CD14-positive monocyte (primary cell): ENCODE data around the gene GATD1. TPM values are rescaled to one million over a fixed set of nuclear protein-coding genes. Genes with fewer than 3 reads are reported as not detected.

Source experiments
- DNase-seq, 3 donors: peaks; one replicate each; pipeline ENCODE4 v3.0.0-alpha.2; 2011 to 2022
- H2AFZ ChIP-seq: 2 replicates; pipeline ENCODE4 v1.6.0; 2012; ENCODE audit warnings: mild to moderate bottlenecking, low read depth, low read length, inconsistent platforms; ENCODE audit not compliant: insufficient read depth, poor library complexity, severe bottlenecking
- H3K27ac ChIP-seq, 2 donors: 1 replicate in 1 of 2; 2 replicates in 1 of 2; pipeline ENCODE4 v1.5.1; 2012 to 2013; ENCODE audit warnings: low read length in 2 of 2, control low read depth in 1 of 2, inconsistent platforms in 1 of 2, low read depth in 1 of 2, mild to moderate bottlenecking in 1 of 2
- H3K27me3 ChIP-seq, 2 donors: one replicate each; pipeline versions ENCODE4 v1.6.0 to v1.6.1; 2011 to 2013; ENCODE audit warnings: low read length in 2 of 2; ENCODE audit not compliant: control insufficient read depth in 2 of 2, insufficient read depth in 2 of 2
- H3K36me3 ChIP-seq, 2 donors: replicated peaks in 1 of 2; 1 replicate in 1 of 2; 2 replicates in 1 of 2; pipeline versions ENCODE4 v1.5.1 to v1.6.1; 2012 to 2013; ENCODE audit warnings: low read length in 2 of 2, control low read depth in 1 of 2, inconsistent platforms in 1 of 2, mild to moderate bottlenecking in 1 of 2; ENCODE audit not compliant: insufficient read depth in 2 of 2, control insufficient read depth in 1 of 2
- H3K4me1 ChIP-seq, 2 donors: 1 replicate in 1 of 2; 2 replicates in 1 of 2; pipeline versions ENCODE4 v1.5.1 to v1.6.1; 2012 to 2013; ENCODE audit warnings: low read length in 2 of 2, control low read depth in 1 of 2, inconsistent platforms in 1 of 2, mild to moderate bottlenecking in 1 of 2, moderate library complexity in 1 of 2; ENCODE audit not compliant: insufficient read depth in 2 of 2, control insufficient read depth in 1 of 2
- H3K4me2 ChIP-seq: replicated peaks from 2 replicates; pipeline ENCODE3; 2012; ENCODE audit warnings: low read length, moderate library complexity, mild to moderate bottlenecking; ENCODE audit not compliant: poor library complexity, severe bottlenecking; ENCODE audit errors: extremely low read depth
- H3K4me3 ChIP-seq, 3 experiments: fragments of 200-600 bp in 1 of 3; sonication (generic) in 1 of 3; replicated peaks in 1 of 3; 1 replicate in 2 of 3; 2 replicates in 1 of 3; pipeline ENCODE4 v1.5.1; 2011 to 2013; ENCODE audit warnings: low read length in 3 of 3, mild to moderate bottlenecking in 3 of 3, control low read depth in 2 of 3, low read depth in 2 of 3, inconsistent platforms in 1 of 3, moderate library complexity in 1 of 3
- H3K79me2 ChIP-seq: 2 replicates; pipeline ENCODE4 v1.6.0; 2012; ENCODE audit warnings: mild to moderate bottlenecking, control low read depth, inconsistent platforms, low read length, moderate library complexity; ENCODE audit not compliant: insufficient read depth
- H3K9ac ChIP-seq: 2 replicates; pipeline ENCODE4 v1.6.0; 2017; ENCODE audit warnings: low read length, mild to moderate bottlenecking; ENCODE audit not compliant: insufficient read depth, poor library complexity, severe bottlenecking
- H3K9me3 ChIP-seq, 2 donors: replicated peaks in 1 of 2; 1 replicate in 1 of 2; 2 replicates in 1 of 2; pipeline versions ENCODE4 v1.5.1 to v1.6.1; 2012 to 2013; ENCODE audit warnings: low read length in 2 of 2, control low read depth in 1 of 2; ENCODE audit not compliant: control insufficient read depth in 1 of 2, insufficient read depth in 1 of 2
- H4K20me1 ChIP-seq: 2 replicates; pipeline ENCODE4 v1.6.0; 2012; ENCODE audit warnings: mild to moderate bottlenecking, low read length, control low read depth, moderate library complexity; ENCODE audit not compliant: insufficient read depth
- H3K27ac Mint-ChIP-seq, 7 donors: one replicate each; pipeline ENCODE4 v1.8.0; 2020; ENCODE audit warnings: mild to moderate bottlenecking in 7 of 7, mixed read lengths in 7 of 7, moderate library complexity in 6 of 7, inconsistent platforms in 2 of 7
- H3K27me3 Mint-ChIP-seq, 3 donors: one replicate each; pipeline ENCODE4 v1.8.0; 2021 to 2022; ENCODE audit warnings: low read depth in 3 of 3, mild to moderate bottlenecking in 3 of 3, mixed read lengths in 3 of 3, moderate library complexity in 3 of 3, inconsistent platforms in 1 of 3
- H3K36me3 Mint-ChIP-seq, 2 donors: one replicate each; pipeline ENCODE4 v1.8.0; 2020; ENCODE audit warnings: mixed read lengths in 2 of 2, inconsistent platforms in 1 of 2, mild to moderate bottlenecking in 1 of 2
- H3K4me1 Mint-ChIP-seq: one replicate; pipeline ENCODE4 v1.8.0; 2020; ENCODE audit warnings: mild to moderate bottlenecking, mixed read lengths
- H3K4me3 Mint-ChIP-seq, 2 donors: one replicate each; pipeline ENCODE4 v1.8.0; 2020; ENCODE audit warnings: mild to moderate bottlenecking in 2 of 2, mixed read lengths in 2 of 2, moderate library complexity in 1 of 2
- H3K9me3 Mint-ChIP-seq, 7 donors: one replicate each; pipeline ENCODE4 v1.8.0; 2020 to 2022; ENCODE audit warnings: mixed read lengths in 7 of 7, mild to moderate bottlenecking in 6 of 7, moderate library complexity in 6 of 7, inconsistent platforms in 2 of 7
- CTCF ChIP-seq: fragments of 200-600 bp; IDR thresholded peaks from one replicate; pipeline ENCODE4 v1.8.0; 2022; ENCODE audit warnings: antibody characterized with exemption, mild to moderate bottlenecking
- WGBS: methylation state at CpG from one replicate; pipeline ENCODE4 v1.1.5; 2013; ENCODE audit warnings: missing lambda C conversion rate; ENCODE audit not compliant: insufficient coverage; 5-methylcytosine and 5-hydroxymethylcytosine counted together
- intact Hi-C, 2 donors: fragments of 100-400 bp; cut with micrococcal nuclease; formaldehyde crosslinking; loops; one replicate each; pipeline versions ENCODE4 v1.15.0 to v1.15.1; 2023
- polyA plus RNA-seq, 3 donors: library from polyadenylated mRNA; depleted of rRNA in 1 of 3; unstranded in 2 of 3; stranded (reverse) in 1 of 3; fragments of 300-500 nt in 2 of 3; fragments of >200 nt in 1 of 3; fragmentation: Illumina TruSeq in 2 of 3; gene quantifications; 1 replicate in 2 of 3; 2 replicates in 1 of 3; pipeline ENCODE4 v1.2.3, GENCODE V29; 2012 to 2021

Gene GATD1
- polyA plus RNA-seq, 3 donors = 4.5 to 45.6 (median 4.6) TPM

GRCh38 chr11:721247-721740 lies 56.0 kb downstream of the GATD1 start:
- H2AFZ ChIP-seq = peak overlapping the region; percentile 63
- no peak overlapping the region for H3K27ac ChIP-seq
- WGBS = 6% methylated on average over 21 of the region's 28 CpGs
- peak overlapping the region; percentile 21 for H3K9ac ChIP-seq
- H3K27me3 ChIP-seq = peaks cover 5 to 52% of the 10 kb centered on the region in 2 donors
- Mint-ChIP-seq H3K27ac (peak overlapping the region in 1 of 7 donors; percentile 33), H3K27me3 (peaks cover 47 to 84% (median 60%) of the 10 kb centered on the region in 3 donors), H3K9me3 (peaks cover 0 to 26% (median 4%) of the 10 kb centered on the region in 7 donors), H3K4me3 (peak overlapping the region; percentile 66 to 83), H3K4me1 (peaks cover 14% of the 10 kb centered on the region), H3K36me3 (peaks cover 0 to 1% of the 10 kb centered on the region in 2 donors)
- peak overlapping the region; percentile 72 for H3K4me2 ChIP-seq
- no peaks in the 10 kb centered on the region for H4K20me1 ChIP-seq
- peak in 1 of 3 donors; percentile 11 for DNase-seq
- no peaks in the 10 kb centered on the region for H3K36me3 ChIP-seq
- H3K79me2 ChIP-seq = no peaks in the 10 kb centered on the region
- no peak for TF ChIP-seq CTCF
- peaks cover 0 to 5% of the 10 kb centered on the region in 2 donors for H3K9me3 ChIP-seq
- intact Hi-C loops = loop anchor here in 1 of 2 donors (5.0 kb wide), 1 partner anchor 59 kb away; no protein-coding TSS in a partner anchor
- peaks cover 22 to 39% of the 10 kb centered on the region in 2 donors for H3K4me1 ChIP-seq
- H3K4me3 ChIP-seq = peak overlapping the region in 1 of 3 experiments; percentile 59

GRCh38 chr11:720642-721246 lies 56.5 kb downstream of the GATD1 start:
- Mint-ChIP-seq H3K27ac (no peak overlapping the region), H3K4me3 (peak overlapping the region; percentile 45 to 82), H3K27me3 (peaks cover 50 to 81% (median 58%) of the 10 kb centered on the region in 3 donors), H3K9me3 (peaks cover 0 to 26% (median 4%) of the 10 kb centered on the region in 7 donors), H3K36me3 (peaks cover 0 to 1% of the 10 kb centered on the region in 2 donors), H3K4me1 (peaks cover 11% of the 10 kb centered on the region)
- Histone ChIP-seq H3K27ac (no peak overlapping the region), H3K4me3 (peak overlapping the region in 1 of 3 experiments; percentile 59), H4K20me1 (no peaks in the 10 kb centered on the region), H3K9me3 (peaks cover 0 to 5% of the 10 kb centered on the region in 2 donors), H3K4me2 (peak overlapping the region; percentile 72), H2AFZ (peak overlapping the region; percentile 63), H3K79me2 (no peaks in the 10 kb centered on the region), H3K4me1 (peaks cover 21 to 34% of the 10 kb centered on the region in 2 donors), H3K9ac (no peak overlapping the region), H3K36me3 (no peaks in the 10 kb centered on the region), H3K27me3 (peaks cover 5 to 48% of the 10 kb centered on the region in 2 donors)
- 2% methylated on average over 41 of the region's 53 CpGs for whole genome bisulfite sequencing
- peak in 1 of 3 donors; percentile 12 for DNase-seq
- TF ChIP-seq CTCF = no peak
- intact Hi-C loops = loop anchor here in 1 of 2 donors (5.0 kb wide), 1 partner anchor 58 kb away; no protein-coding TSS in a partner anchor
